CD4-positive, alpha-beta memory T cell (primary cell): Measurements from ENCODE around the gene PTPRA. TPM values are rescaled to one million over a fixed set of nuclear protein-coding genes. Genes with fewer than 3 reads are reported as not detected.
A peak's percentile ranks its signal among the peaks of the same experiment; 100 is the strongest.
"Not testable (repeated sequence)": the region's sequence is repeated elsewhere in the genome, so short reads cannot be mapped to it uniquely, and the experiment has no call there.

Source experiments
- CTCF ChIA-PET: fragments of 350-600 bp; sonication (Branson Sonifier 250); formaldehyde crosslinking; loops from one replicate; lab custom pipeline; 2021; ENCODE audit warnings: inconsistent platforms; ENCODE audit not compliant: partially characterized antibody; lab: Charles Lee
- POLR2A ChIA-PET: fragments of 350-600 bp; sonication (Branson Sonifier 250); formaldehyde crosslinking; loops from one replicate; lab custom pipeline; 2021; ENCODE audit not compliant: partially characterized antibody; lab: Charles Lee
- DNase-seq, 5 donors: peaks; one replicate each; pipeline versions ENCODE4 v3.0.0 to v3.0.0-alpha.2; 2020 to 2022; ENCODE audit warnings: mixed read lengths in 1 of 5
- H3K27ac ChIP-seq: one replicate; pipeline ENCODE4 v1.7.0; 2013; ENCODE audit warnings: low read depth, low read length
- H3K27me3 ChIP-seq: 2 replicates; pipeline ENCODE4 v1.7.0; 2013; ENCODE audit warnings: mild to moderate bottlenecking, low read length, moderate library complexity; ENCODE audit not compliant: insufficient read depth
- H3K36me3 ChIP-seq: 2 replicates; pipeline ENCODE4 v1.7.0; 2013; ENCODE audit warnings: mild to moderate bottlenecking, low read length, moderate library complexity; ENCODE audit not compliant: insufficient read depth
- H3K4me1 ChIP-seq: 2 replicates; pipeline ENCODE4 v1.7.0; 2013; ENCODE audit warnings: mild to moderate bottlenecking, low read length, moderate library complexity; ENCODE audit not compliant: insufficient read depth
- H3K4me3 ChIP-seq, 2 donors: one replicate each; pipeline ENCODE4 v1.7.0; 2013; ENCODE audit warnings: low read length in 2 of 2, mild to moderate bottlenecking in 1 of 2
- H3K9me3 ChIP-seq, 2 donors: one replicate each; pipeline ENCODE4 v1.7.0; 2013; ENCODE audit warnings: low read length in 2 of 2, control low read depth in 1 of 2; ENCODE audit not compliant: control insufficient read depth in 1 of 2
- H3K27ac Mint-ChIP-seq, 7 donors: one replicate each; pipeline ENCODE4 v1.8.0; 2020 to 2021; ENCODE audit warnings: mixed read lengths in 7 of 7, mild to moderate bottlenecking in 6 of 7, inconsistent platforms in 3 of 7, moderate library complexity in 3 of 7
- H3K27me3 Mint-ChIP-seq, 2 donors: one replicate each; pipeline ENCODE4 v1.8.0; 2020 to 2021; ENCODE audit warnings: mixed read lengths in 2 of 2
- H3K36me3 Mint-ChIP-seq, 2 donors: one replicate each; pipeline ENCODE4 v1.8.0; 2020 to 2021; ENCODE audit warnings: mixed read lengths in 2 of 2, inconsistent platforms in 1 of 2, mild to moderate bottlenecking in 1 of 2
- H3K4me1 Mint-ChIP-seq, 4 donors: one replicate each; pipeline ENCODE4 v1.8.0; 2020 to 2021; ENCODE audit warnings: mixed read lengths in 4 of 4, mild to moderate bottlenecking in 1 of 4
- H3K4me3 Mint-ChIP-seq, 8 donors: one replicate each; pipeline ENCODE4 v1.8.0; 2020 to 2021; ENCODE audit warnings: mixed read lengths in 8 of 8, mild to moderate bottlenecking in 7 of 8, moderate library complexity in 6 of 8, inconsistent platforms in 3 of 8
- H3K9me3 Mint-ChIP-seq, 8 donors: one replicate each; pipeline ENCODE4 v1.8.0; 2020 to 2021; ENCODE audit warnings: mixed read lengths in 8 of 8, mild to moderate bottlenecking in 5 of 8, inconsistent platforms in 3 of 8, moderate library complexity in 1 of 8
- intact Hi-C: fragments of 100-400 bp; cut with micrococcal nuclease; formaldehyde crosslinking; loops from one replicate; pipeline ENCODE4 v1.15.1; 2023
- polyA plus RNA-seq, 2 donors: library from polyadenylated mRNA; unstranded; fragments of 300-500 nt; fragmentation: Illumina TruSeq; gene quantifications; one replicate each; pipeline ENCODE4 v1.2.3, GENCODE V29; 2021
- total RNA-seq, 2 experiments: library from RNA; stranded (reverse); gene quantifications; one replicate each; pipeline ENCODE4 v1.2.3, GENCODE V29; 2021

PTPRA gene, protein sequence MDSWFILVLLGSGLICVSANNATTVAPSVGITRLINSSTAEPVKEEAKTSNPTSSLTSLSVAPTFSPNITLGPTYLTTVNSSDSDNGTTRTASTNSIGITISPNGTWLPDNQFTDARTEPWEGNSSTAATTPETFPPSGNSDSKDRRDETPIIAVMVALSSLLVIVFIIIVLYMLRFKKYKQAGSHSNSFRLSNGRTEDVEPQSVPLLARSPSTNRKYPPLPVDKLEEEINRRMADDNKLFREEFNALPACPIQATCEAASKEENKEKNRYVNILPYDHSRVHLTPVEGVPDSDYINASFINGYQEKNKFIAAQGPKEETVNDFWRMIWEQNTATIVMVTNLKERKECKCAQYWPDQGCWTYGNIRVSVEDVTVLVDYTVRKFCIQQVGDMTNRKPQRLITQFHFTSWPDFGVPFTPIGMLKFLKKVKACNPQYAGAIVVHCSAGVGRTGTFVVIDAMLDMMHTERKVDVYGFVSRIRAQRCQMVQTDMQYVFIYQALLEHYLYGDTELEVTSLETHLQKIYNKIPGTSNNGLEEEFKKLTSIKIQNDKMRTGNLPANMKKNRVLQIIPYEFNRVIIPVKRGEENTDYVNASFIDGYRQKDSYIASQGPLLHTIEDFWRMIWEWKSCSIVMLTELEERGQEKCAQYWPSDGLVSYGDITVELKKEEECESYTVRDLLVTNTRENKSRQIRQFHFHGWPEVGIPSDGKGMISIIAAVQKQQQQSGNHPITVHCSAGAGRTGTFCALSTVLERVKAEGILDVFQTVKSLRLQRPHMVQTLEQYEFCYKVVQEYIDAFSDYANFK
- total RNA-seq, result 10 to 100 TPM; 86.6 to 87.8 TPM
- 10 to 100 TPM; 24.8 to 42.7 TPM for polyA plus RNA-seq

DNA sequence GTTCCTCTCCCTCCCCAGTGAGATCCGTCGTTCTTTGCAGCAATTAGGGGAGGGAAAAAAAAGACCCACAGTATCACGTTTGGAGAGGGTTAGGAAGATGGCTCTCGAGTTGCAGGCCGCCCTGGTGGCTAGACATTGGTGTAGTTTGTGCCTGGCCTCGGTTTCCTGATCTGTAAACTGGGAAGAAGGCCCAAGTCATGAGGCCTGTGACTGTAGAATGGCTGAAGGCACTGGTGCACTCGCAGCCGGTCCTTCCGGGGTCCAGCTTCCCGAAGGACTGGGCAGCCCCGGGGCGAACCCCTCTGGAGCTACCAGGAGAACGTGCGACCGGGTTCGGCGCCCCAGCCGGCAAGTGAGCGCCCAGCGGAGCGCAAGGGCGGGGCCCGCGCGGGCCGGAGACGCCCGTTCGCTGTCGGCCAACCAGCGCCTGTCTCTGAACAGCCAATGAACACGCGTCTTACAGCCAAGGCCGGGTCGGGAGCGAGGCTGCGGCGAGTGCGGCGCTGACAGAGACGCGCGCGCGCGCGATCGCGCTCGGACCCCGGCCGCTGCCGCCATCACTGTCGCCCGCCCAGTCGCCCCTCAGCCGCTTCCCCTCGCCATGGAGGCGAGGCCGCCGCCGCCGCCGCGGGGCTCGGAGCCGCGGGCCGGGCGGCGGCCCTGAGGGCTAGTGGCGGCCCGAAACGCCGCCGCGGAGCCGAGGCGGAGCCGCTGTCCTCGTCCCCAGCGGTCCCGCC lies at the start of gene PTPRA:
Gene PTPRA (plus strand): TSS at position 472 of the 737 bp plus-strand sequence. CDS start 90,797 bp downstream, outside the sequence.
- Histone ChIP-seq H3K4me1 (peaks cover 25% of the 10 kb centered on the region), H3K27me3 (no peaks in the 10 kb centered on the region), H3K9me3 (no peaks in the 10 kb centered on the region), H3K27ac (peak within 1 kb of the TSS; percentile 66), H3K36me3 (no peaks in the 10 kb centered on the region), H3K4me3 (peak within 1 kb of the TSS; percentile 84 to 95)
- POLR2A ChIA-PET, result interaction anchor here (0.7 to 3.6 kb wide), 11 partner anchors 18 to 557 kb away, joined by 3 to 34 read pairs (median 3); partner anchors contain the start of genes IDH3B, NOP56, PCED1A and SNRPB
- DNase-seq, result peak; percentile 87 to 91 (median 88)
- peak within 1 kb of the TSS; percentile 88 to 96 (median 93) for H3K4me3 Mint-ChIP-seq
- H3K4me1 Mint-ChIP-seq, result peaks cover 27 to 53% (median 40%) of the 10 kb centered on the region in 4 donors
- CTCF ChIA-PET, result interaction anchor here (0.6 to 1.2 kb wide), 4 partner anchors 10 to 193 kb away, joined by 3 read pairs; no protein-coding TSS in a partner anchor
- peaks cover 0 to 21% of the 10 kb centered on the region in 2 donors for H3K36me3 Mint-ChIP-seq
- no peaks in the 10 kb centered on the region for H3K27me3 Mint-ChIP-seq
- intact Hi-C loops, result loop anchor here (1.0 to 5.0 kb wide), 5 partner anchors 33 to 174 kb away; partner anchors contain the start of genes MRPS26, PCED1A and VPS16
- no peaks in the 10 kb centered on the region for H3K9me3 Mint-ChIP-seq
- peak within 1 kb of the TSS; percentile 86 to 95 (median 92) for H3K27ac Mint-ChIP-seq

DNA sequence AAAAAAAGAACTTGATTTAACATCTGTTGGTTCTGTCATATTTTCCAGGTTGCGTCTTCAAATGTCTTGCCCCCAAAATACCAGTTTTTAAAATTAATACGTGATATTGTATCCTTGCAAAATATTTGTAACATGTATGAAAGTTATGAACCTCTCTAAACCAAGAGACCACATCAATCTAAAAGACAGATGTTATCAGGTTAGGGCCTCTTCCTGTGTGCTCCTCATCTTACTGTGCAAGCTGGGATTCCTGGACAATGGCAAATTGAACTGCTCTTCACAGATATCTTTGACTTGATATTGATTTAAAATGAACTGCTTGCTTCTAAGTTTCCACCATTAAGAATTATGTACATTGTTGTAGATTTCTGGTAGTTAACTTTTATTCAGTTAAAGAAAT lies 47.5 kb upstream of the PTPRA start:
- no peaks in the 10 kb centered on the region for H3K9me3 Mint-ChIP-seq
- H3K4me1 ChIP-seq, result peaks cover 25% of the 10 kb centered on the region
- peak in 4 of 5 donors; percentile 19 to 36 (median 24) for DNase-seq
- peaks cover 12 to 29% (median 22%) of the 10 kb centered on the region in 4 donors for H3K4me1 Mint-ChIP-seq
- no peaks in the 10 kb centered on the region for H3K36me3 Mint-ChIP-seq
- H3K4me3 ChIP-seq, result no peak overlapping the region
- no peaks in the 10 kb centered on the region for H3K27me3 ChIP-seq
- POLR2A ChIA-PET, result no interaction called here
- H3K27me3 Mint-ChIP-seq, result peaks cover 3 to 18% of the 10 kb centered on the region in 2 donors
- H3K27ac Mint-ChIP-seq, result peak overlapping the region; percentile 1 to 85 (median 39)
- H3K4me3 Mint-ChIP-seq, result peak overlapping the region in 7 of 8 donors; percentile 23 to 85 (median 61)
- no peaks in the 10 kb centered on the region for H3K36me3 ChIP-seq
- intact Hi-C loops, result no loop called here
- CTCF ChIA-PET, result no interaction called here
- H3K27ac ChIP-seq, result no peak overlapping the region
- H3K9me3 ChIP-seq, result no peaks in the 10 kb centered on the region

DNA sequence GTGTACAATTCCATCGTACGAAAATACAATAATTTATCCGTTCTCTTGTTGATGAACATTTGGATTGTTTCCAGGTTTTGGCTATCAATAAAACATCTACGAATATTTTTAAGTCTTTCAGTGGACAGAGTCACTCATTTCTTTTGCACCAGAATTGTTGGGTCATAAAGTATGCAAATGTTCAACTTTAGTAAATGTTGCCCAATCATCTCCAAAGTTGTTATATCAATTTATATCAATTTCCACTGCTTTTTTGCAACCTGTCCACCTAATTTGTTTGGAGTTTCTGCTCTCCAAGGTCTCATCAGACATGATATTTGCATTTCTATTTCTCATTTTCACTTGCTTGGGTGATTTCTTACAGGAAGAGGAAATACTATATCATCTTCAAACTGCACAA lies 46.6 kb upstream of the PTPRA start:
- Mint-ChIP-seq H3K27me3 (peaks cover 2 to 15% of the 10 kb centered on the region in 2 donors), H3K4me1 (peaks cover 10 to 26% (median 19%) of the 10 kb centered on the region in 4 donors), H3K4me3 (peak overlapping the region in 4 of 8 donors; percentile 50 to 61 (median 60)), H3K27ac (no peak overlapping the region), H3K9me3 (no peaks in the 10 kb centered on the region), H3K36me3 (no peaks in the 10 kb centered on the region)
- no peak overlapping the region for H3K27ac ChIP-seq
- no peaks in the 10 kb centered on the region for H3K27me3 ChIP-seq
- H3K9me3 ChIP-seq, result no peaks in the 10 kb centered on the region
- CTCF ChIA-PET, result no interaction called here
- H3K4me3 ChIP-seq, result no peak overlapping the region
- DNase-seq, result no peak
- no peaks in the 10 kb centered on the region for H3K36me3 ChIP-seq
- intact Hi-C loops, result no loop called here
- peaks cover 22% of the 10 kb centered on the region for H3K4me1 ChIP-seq
- POLR2A ChIA-PET, result no interaction called here

DNA sequence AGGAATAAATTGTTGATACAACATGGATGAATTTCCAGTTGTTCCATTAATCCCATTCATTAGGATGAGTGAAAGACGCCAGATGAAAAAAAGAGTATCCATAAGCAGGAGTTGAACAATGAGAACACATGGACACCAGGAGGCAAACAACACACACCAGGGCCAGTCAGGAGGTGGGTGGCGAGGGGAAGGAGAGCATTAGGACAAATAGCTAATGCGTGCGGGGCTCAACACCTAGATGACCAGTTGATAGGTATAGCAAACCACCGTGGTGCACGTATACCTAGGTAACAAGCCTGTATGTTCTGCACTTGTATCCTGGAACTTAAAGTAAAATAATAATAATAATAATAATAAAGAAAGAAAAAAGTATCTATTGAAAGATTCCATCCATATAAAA lies 43.9 kb upstream of the PTPRA start:
- POLR2A ChIA-PET, result no interaction called here
- DNase-seq, result no peak
- Mint-ChIP-seq H3K4me3 (no peak overlapping the region), H3K4me1 (peaks cover 4 to 24% (median 13%) of the 10 kb centered on the region in 4 donors), H3K36me3 (no peaks in the 10 kb centered on the region), H3K27ac (no peak overlapping the region), H3K27me3 (peaks cover 0 to 13% of the 10 kb centered on the region in 2 donors), H3K9me3 (no peaks in the 10 kb centered on the region)
- H3K36me3 ChIP-seq, result no peaks in the 10 kb centered on the region
- no peak overlapping the region for H3K27ac ChIP-seq
- no peaks in the 10 kb centered on the region for H3K9me3 ChIP-seq
- no peak overlapping the region for H3K4me3 ChIP-seq
- intact Hi-C loops, result no loop called here
- CTCF ChIA-PET, result no interaction called here
- no peaks in the 10 kb centered on the region for H3K27me3 ChIP-seq
- peaks cover 15% of the 10 kb centered on the region for H3K4me1 ChIP-seq

DNA sequence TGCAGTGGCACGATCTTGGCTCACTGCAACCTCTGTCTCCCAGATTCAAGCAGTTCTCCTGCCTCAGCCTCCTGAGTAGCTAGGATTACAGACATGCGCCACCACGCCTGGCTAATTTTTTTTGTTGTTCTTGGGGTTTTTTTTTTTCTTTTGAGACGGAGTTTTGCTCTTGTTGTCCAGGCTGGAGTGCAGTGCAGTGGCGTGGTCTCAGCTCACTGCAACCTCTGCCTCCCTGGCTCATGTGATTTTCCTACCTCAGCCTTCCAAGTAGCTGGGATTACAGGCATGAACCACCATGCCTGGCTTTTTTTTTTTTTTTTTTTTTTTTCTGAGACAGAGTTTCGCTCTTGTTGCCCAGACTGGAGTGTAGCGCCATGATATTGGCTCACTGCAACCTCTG lies 42.1 kb upstream of the PTPRA start:
- H3K4me3 ChIP-seq, H3K27me3 ChIP-seq, H3K36me3 Mint-ChIP-seq, H3K4me3 Mint-ChIP-seq, H3K27ac Mint-ChIP-seq, H3K9me3 ChIP-seq, H3K9me3 Mint-ChIP-seq, H3K27me3 Mint-ChIP-seq, H3K36me3 ChIP-seq, H3K4me1 ChIP-seq, intact Hi-C loops, DNase-seq, POLR2A ChIA-PET, H3K27ac ChIP-seq: not testable (repeated sequence)
- CTCF ChIA-PET, result interaction anchor here (0.7 to 0.9 kb wide), 2 partner anchors 13 to 135 kb away, joined by 3 to 5 read pairs; no protein-coding TSS in a partner anchor
- H3K4me1 Mint-ChIP-seq, result peaks cover 0 to 17% (median 7%) of the 10 kb centered on the region in 4 donors

DNA sequence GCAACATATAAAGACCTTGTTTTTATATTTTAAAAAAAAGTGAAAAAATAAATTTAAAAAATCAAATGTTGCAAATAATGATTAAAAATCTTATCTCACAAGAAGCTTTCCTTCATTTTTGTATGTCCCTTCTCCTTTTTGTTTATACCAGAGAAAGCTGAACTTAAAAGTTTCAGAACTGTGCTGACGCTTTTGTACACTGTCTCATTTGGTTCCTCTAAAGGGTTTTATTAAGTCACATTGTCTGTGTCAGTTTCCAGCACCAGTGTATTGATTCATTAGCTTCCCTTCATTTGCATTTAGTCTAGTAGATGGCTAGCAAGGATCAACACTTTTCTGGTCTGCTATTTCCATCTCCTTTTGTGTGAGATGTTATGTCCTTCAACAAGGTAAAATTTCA lies 39.5 kb upstream of the PTPRA start:
- no peaks in the 10 kb centered on the region for H3K27me3 ChIP-seq
- Mint-ChIP-seq H3K9me3 (peaks cover 0 to 1% (median 0%) of the 10 kb centered on the region in 8 donors), H3K4me1 (peaks cover 0 to 5% (median 2%) of the 10 kb centered on the region in 4 donors), H3K27me3 (peaks cover 0 to 5% of the 10 kb centered on the region in 2 donors), H3K36me3 (peaks cover 14% of the 10 kb centered on the region in 2 donors), H3K4me3 (no peak overlapping the region), H3K27ac (no peak overlapping the region)
- ChIA-PET POLR2A (interaction anchor here (1.1 kb wide), 1 partner anchor 92 kb away, joined by 3 read pairs; no protein-coding TSS in a partner anchor), CTCF (interaction anchor here (1.1 to 1.3 kb wide), 2 partner anchors 13 to 144 kb away, joined by 3 read pairs; no protein-coding TSS in a partner anchor)
- H3K4me3 ChIP-seq, result no peak overlapping the region
- no peaks in the 10 kb centered on the region for H3K36me3 ChIP-seq
- no peak overlapping the region for H3K27ac ChIP-seq
- H3K4me1 ChIP-seq, result no peaks in the 10 kb centered on the region
- H3K9me3 ChIP-seq, result no peaks in the 10 kb centered on the region
- DNase-seq, result no peak
- intact Hi-C loops, result no loop called here
